SK-N-MC (cell line): Measurements from ENCODE around the gene TRIM74.
"Not testable (repeated sequence)": the region's sequence is repeated elsewhere in the genome, so short reads cannot be mapped to it uniquely, and the experiment has no call there.

ENCODE experiments used
- EZH2 ChIP-seq: fragments of 200-600 bp; sonication (generic); IDR thresholded peaks from one replicate; pipeline ENCODE4 v1.6.1; 2017; ENCODE audit warnings: antibody characterized with exemption
- FOXP2 ChIP-seq: optimal IDR thresholded peaks from 2 replicates; pipeline ENCODE3; 2011; ENCODE audit warnings: mild to moderate bottlenecking, moderate library complexity; ENCODE audit not compliant: insufficient read depth; ENCODE audit errors: extremely low read length, control extremely low read depth

- not testable (repeated sequence) for TF ChIP-seq FOXP2, EZH2
Observed at GRCh38 chr7:73006491-73006890, 37.2 kb upstream of the TRIM74 start.
